Subcutaneous adipose tissue (tissue), 4 donors: Measurements from ENCODE around the gene EEF2K. TPM values are rescaled to one million over a fixed set of nuclear protein-coding genes. Genes with fewer than 3 reads are reported as not detected.

Experiments used
- total RNA-seq, 4 donors: library from RNA; depleted of rRNA; stranded (reverse); fragments of >200 nt; gene quantifications; one replicate each; pipeline ENCODE4 v1.1.0, GENCODE V29; 2016
- TF ChIP-seq, protein P1 (sequence below): fragments of 450-650 bp; IDR thresholded peaks from one replicate; pipeline ENCODE4 v1.5.1; 2016; ENCODE audit warnings: low read depth, mild to moderate bottlenecking, control low read depth, antibody characterized with exemption, moderate library complexity

The EEF2K gene
- total RNA-seq, 4 donors from 2014 or later, result 24.6 to 55.6 (median 35.7) TPM

DNA sequence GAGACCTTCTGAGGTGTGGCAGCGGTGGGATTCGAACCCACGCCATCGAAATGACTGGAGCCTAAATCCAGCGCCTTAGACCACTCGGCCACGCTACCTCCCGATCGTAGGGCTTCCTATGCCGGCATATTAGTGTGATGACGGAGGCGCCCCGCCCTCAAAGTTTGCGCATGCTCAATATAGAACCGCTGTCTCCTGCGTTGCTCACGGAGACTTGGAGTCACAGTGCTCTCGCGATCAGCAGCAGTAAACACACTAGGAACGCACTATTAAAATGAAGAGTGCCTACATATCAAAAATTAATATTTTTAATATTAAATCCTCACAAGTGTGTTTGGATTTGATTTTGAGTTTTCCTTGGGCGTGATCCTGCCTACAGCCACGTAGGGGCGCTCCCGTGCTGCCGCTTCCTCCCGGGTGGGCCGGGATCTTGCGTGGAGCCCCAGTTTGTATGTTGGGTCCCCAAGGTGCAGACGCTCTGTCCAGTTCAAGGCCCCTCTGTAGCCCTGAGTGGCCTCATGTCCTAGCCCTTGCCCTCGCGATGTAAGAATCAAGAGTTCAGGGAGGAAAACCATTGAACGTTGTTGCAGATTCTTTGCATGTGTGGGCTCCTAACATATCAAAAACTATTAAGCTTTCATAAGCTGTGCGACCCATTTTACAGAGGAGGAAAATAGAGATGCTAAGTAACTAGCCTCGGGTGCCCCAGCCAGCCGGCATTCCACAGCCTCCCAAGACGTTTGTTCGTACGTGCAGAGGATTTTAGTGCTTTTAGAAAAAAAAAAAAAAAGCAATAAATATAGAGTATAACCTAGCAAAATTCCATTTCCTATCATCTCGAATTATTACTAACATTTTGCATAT is 10.2 kb upstream of the EEF2K start:
- TF ChIP-seq, protein P1, sequence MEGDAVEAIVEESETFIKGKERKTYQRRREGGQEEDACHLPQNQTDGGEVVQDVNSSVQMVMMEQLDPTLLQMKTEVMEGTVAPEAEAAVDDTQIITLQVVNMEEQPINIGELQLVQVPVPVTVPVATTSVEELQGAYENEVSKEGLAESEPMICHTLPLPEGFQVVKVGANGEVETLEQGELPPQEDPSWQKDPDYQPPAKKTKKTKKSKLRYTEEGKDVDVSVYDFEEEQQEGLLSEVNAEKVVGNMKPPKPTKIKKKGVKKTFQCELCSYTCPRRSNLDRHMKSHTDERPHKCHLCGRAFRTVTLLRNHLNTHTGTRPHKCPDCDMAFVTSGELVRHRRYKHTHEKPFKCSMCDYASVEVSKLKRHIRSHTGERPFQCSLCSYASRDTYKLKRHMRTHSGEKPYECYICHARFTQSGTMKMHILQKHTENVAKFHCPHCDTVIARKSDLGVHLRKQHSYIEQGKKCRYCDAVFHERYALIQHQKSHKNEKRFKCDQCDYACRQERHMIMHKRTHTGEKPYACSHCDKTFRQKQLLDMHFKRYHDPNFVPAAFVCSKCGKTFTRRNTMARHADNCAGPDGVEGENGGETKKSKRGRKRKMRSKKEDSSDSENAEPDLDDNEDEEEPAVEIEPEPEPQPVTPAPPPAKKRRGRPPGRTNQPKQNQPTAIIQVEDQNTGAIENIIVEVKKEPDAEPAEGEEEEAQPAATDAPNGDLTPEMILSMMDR, result no peak

DNA sequence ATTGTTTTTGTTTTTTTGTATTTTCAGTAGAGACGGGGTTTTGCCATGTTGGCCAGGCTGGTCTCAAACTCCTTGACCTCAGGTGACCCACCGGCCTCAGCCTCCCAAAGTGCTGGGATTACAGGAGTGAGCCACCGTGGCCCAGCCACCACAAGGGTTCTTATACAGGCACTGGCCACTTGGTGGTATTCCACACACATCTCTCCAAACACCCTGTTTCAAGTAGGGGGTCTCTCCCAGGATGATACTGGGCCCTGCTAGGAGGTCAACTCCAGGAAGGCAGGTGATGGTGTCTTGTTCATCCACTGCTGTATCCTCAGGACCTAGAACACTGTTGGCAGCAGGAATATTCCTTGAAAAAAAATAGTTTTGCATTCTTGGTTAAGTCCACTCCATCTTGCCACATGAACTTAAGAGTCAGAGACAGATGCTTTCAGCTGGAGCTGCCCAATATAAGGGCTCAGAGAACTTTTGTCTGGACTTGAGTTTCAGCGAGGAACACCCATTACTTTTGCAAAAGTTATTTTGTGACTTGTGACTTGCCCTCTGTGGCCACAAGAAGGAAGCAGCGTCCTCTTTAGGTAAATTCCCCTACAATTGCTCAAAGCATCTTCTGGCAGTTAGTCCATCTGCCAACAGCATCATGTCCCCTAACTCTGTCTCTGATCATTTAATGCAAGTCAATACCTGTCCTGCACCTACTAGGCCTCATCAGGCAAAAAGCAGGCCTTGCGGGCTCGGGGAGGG is 7.4 kb upstream of the EEF2K start:
- TF ChIP-seq, protein P1, result no peak

GRCh38 chr16:22202261-22202637 is 3.8 kb upstream of the EEF2K start:
- TF ChIP-seq, protein P1, result no peak

DNA sequence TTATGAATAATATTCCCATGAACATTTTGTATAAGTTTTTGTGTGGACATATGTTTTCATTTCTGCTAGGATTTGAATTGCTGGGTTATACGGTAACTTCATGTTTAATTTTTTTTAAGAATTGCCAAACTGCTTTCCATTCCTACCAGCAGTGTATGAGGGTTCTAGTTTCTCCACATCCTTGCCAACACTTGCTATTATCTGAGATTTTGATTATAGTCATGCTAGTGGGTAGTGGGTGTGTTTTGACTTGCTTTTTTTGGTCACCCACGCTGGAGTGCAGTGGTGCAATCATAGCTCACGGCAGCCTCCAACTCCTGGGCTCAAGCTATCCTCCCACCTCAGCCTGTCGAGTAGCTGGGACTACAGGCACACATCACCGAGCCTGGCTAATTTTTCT is 3.0 kb upstream of the EEF2K start:
- TF ChIP-seq, protein P1, result no peak

- TF ChIP-seq, protein P1, result no peak
These were observed 1.9 kb upstream of the EEF2K start for GRCh38 chr16:22204091-22204655.

- TF ChIP-seq, protein P1, result no peak
These were observed 483 bp upstream of the EEF2K start for GRCh38 chr16:22205577-22206012.
